Right cardiac atrium (tissue), 5 donors: ENCODE measurements around the gene HBG2. TPM values are rescaled to one million over a fixed set of nuclear protein-coding genes. Genes with fewer than 3 reads are reported as not detected.
A peak's percentile ranks its signal among the peaks of the same experiment; 100 is the strongest.

Source experiments
- ATAC-seq, 2 donors: fragments of 200-7000 bp; cut with Tn5 transposase; one replicate each; pipeline versions ENCODE4 v1.8.0 to v1.9.1; 2020; ENCODE audit warnings: moderate library complexity in 2 of 2, mild to moderate bottlenecking in 1 of 2
- DNase-seq, 3 donors: peaks; one replicate each; pipeline ENCODE4 v3.0.0-alpha.2; 2020
- H3K27ac ChIP-seq: one replicate; pipeline ENCODE4 v1.5.1; 2013; ENCODE audit warnings: mild to moderate bottlenecking, low read length, control low read depth, moderate library complexity
- H3K27me3 ChIP-seq: one replicate; pipeline ENCODE4 v1.6.1; 2013; ENCODE audit not compliant: control insufficient read depth, insufficient read depth
- H3K4me1 ChIP-seq: one replicate; pipeline ENCODE4 v1.6.1; 2013; ENCODE audit warnings: low read length; ENCODE audit not compliant: control insufficient read depth, insufficient read depth
- H3K4me3 ChIP-seq: one replicate; pipeline ENCODE4 v1.5.1; 2013; ENCODE audit warnings: low read length, control low read depth
- H3K9me3 ChIP-seq: one replicate; pipeline ENCODE4 v1.6.1; 2013; ENCODE audit warnings: low read length; ENCODE audit not compliant: control insufficient read depth
- WGBS: extraction: QIAGEN DNeasy Blood & Tissue Kit; methylation state at CpG from one replicate; pipeline ENCODE4 v1.1.7; 2013; 5-methylcytosine and 5-hydroxymethylcytosine counted together
- intact Hi-C, 4 donors: fragments of 100-400 bp; cut with DNase I; formaldehyde crosslinking; loops; one replicate each; pipeline versions ENCODE4 v1.11.0 to v1.14.0; 2022 to 2023
- polyA plus RNA-seq: library from polyadenylated mRNA; stranded (reverse); fragments of 200-250 nt; gene quantifications from one replicate; pipeline ENCODE4 v1.2.3, GENCODE V29; 2013
- total RNA-seq, 4 donors: library from RNA; stranded (reverse); fragmentation: NEBNext Ultra II Directional; extraction: Animal tissue kit (Norgen Biotek cat#: 25700); gene quantifications; one replicate each; pipeline ENCODE4 v1.2.1, GENCODE V29; 2021
- donor health status: healthy with polysubstance abuse.
- donor health status: DM: no; HTN: yes; CAD: no.
- donor health status: DM: no; HTN: no; CAD: no.
- donor health status: DM: no; HTN: yes; CAD: no; lungs with severe emphysema.
- donor health status: DM: yes; HTN: yes; CAD: no.

The HBG2 gene
- total and polyA plus RNA-seq, 5 donors: 0.27 to 1.1 (median 0.44) TPM; not detected in 2

- Histone ChIP-seq H3K9me3 (no peaks in the 10 kb centered on the region), H3K4me3 (no peak overlapping the region), H3K4me1 (no peaks in the 10 kb centered on the region), H3K27ac (no peak overlapping the region), H3K27me3 (no peaks in the 10 kb centered on the region)
- ATAC-seq (peak; percentile 70 to 92), DNase-seq (peak in 2 of 3 donors; percentile 57 to 64)
- 38% methylated on average over 3 of the region's 3 CpGs for WGBS
- intact Hi-C loops: no loop called here
Measured at GRCh38 chr11:5280582-5281102, 26.1 kb upstream of the HBG2 start.

GRCh38 chr11:5279471-5280090 lies 25.0 kb upstream of the HBG2 start:
- Histone ChIP-seq H3K9me3 (no peaks in the 10 kb centered on the region), H3K4me3 (no peak overlapping the region), H3K27ac (no peak overlapping the region), H3K4me1 (no peaks in the 10 kb centered on the region), H3K27me3 (no peaks in the 10 kb centered on the region)
- intact Hi-C loops: no loop called here
- DNase-seq (no peak), ATAC-seq (no peak)
- 79% methylated on average over 4 of the region's 4 CpGs for WGBS

- no peaks in the 10 kb centered on the region for H3K27me3 ChIP-seq
- DNase-seq: no peak
- no peak for ATAC-seq
- H3K9me3 ChIP-seq: no peaks in the 10 kb centered on the region
- H3K4me1 ChIP-seq: no peaks in the 10 kb centered on the region
- intact Hi-C loops: no loop called here
- H3K4me3 ChIP-seq: no peak overlapping the region
- 81% methylated on average over 1 of the region's 1 CpG for WGBS
- H3K27ac ChIP-seq: no peak overlapping the region
Measured at GRCh38 chr11:5277807-5278382, 23.3 kb upstream of the HBG2 start.

- Histone ChIP-seq H3K27ac (no peak overlapping the region), H3K4me3 (no peak overlapping the region), H3K4me1 (no peaks in the 10 kb centered on the region), H3K9me3 (no peaks in the 10 kb centered on the region), H3K27me3 (no peaks in the 10 kb centered on the region)
- ATAC-seq (no peak), DNase-seq (no peak)
- WGBS: 78% methylated on average over 2 of the region's 2 CpGs
- intact Hi-C loops: no loop called here
Measured at GRCh38 chr11:5276697-5277096, 22.1 kb upstream of the HBG2 start.

GRCh38 chr11:5275369-5276110 lies 21.0 kb upstream of the HBG2 start:
- Histone ChIP-seq H3K4me3 (no peak overlapping the region), H3K4me1 (no peaks in the 10 kb centered on the region), H3K27me3 (no peaks in the 10 kb centered on the region), H3K9me3 (no peaks in the 10 kb centered on the region), H3K27ac (no peak overlapping the region)
- WGBS: 55% methylated on average over 6 of the region's 6 CpGs
- intact Hi-C loops: no loop called here
- no peak for ATAC-seq
- DNase-seq: no peak

- intact Hi-C loops: no loop called here
- no peaks in the 10 kb centered on the region for H3K4me1 ChIP-seq
- H3K27ac ChIP-seq: no peak overlapping the region
- DNase-seq (no peak), ATAC-seq (no peak)
- H3K9me3 ChIP-seq: no peaks in the 10 kb centered on the region
- no peak overlapping the region for H3K4me3 ChIP-seq
- H3K27me3 ChIP-seq: no peaks in the 10 kb centered on the region
- 61% methylated on average over 5 of the region's 5 CpGs for WGBS
Measured at GRCh38 chr11:5274395-5274794, 19.8 kb upstream of the HBG2 start.

GRCh38 chr11:5272395-5273017 lies 17.9 kb upstream of the HBG2 start:
- no peaks in the 10 kb centered on the region for H3K4me1 ChIP-seq

GRCh38 chr11:5269715-5270147 lies 15.2 kb upstream of the HBG2 start, which contains the start of gene HBE1:
Gene HBE1, minus strand, starts transcription at chr11:5269945. Its CDS starts 55 bp downstream, at chr11:5269890.
- intact Hi-C loops: no loop called here
- WGBS: 38% methylated on average over 4 of the region's 4 CpGs

More at GRCh38 chr11:5272395-5273017, 17.9 kb upstream of the HBG2 start:
- DNase-seq (no peak), ATAC-seq (no peak)
- H3K9me3 ChIP-seq: no peaks in the 10 kb centered on the region
- no peak overlapping the region for H3K4me3 ChIP-seq
- 58% methylated on average over 4 of the region's 4 CpGs for WGBS
- H3K27ac ChIP-seq: no peak overlapping the region
- intact Hi-C loops: no loop called here
- H3K27me3 ChIP-seq: no peaks in the 10 kb centered on the region

GRCh38 chr11:5267033-5267563 lies 12.5 kb upstream of the HBG2 start:
- ATAC-seq: no peak

More at GRCh38 chr11:5269715-5270147, 15.2 kb upstream of the HBG2 start, which contains the start of gene HBE1:
- DNase-seq (no peak), ATAC-seq (no peak)
- Histone ChIP-seq H3K27me3 (no peaks in the 10 kb centered on the region), H3K4me1 (no peaks in the 10 kb centered on the region), H3K27ac (no peak within 1 kb of the TSS), H3K9me3 (no peaks in the 10 kb centered on the region), H3K4me3 (no peak within 1 kb of the TSS)

GRCh38 chr11:5266609-5267008 lies 12.0 kb upstream of the HBG2 start:
- no peak for ATAC-seq
- no peak overlapping the region for H3K27ac ChIP-seq

More at GRCh38 chr11:5267033-5267563, 12.5 kb upstream of the HBG2 start:
- Histone ChIP-seq H3K4me1 (no peaks in the 10 kb centered on the region), H3K27me3 (no peaks in the 10 kb centered on the region), H3K4me3 (no peak overlapping the region), H3K27ac (no peak overlapping the region), H3K9me3 (no peaks in the 10 kb centered on the region)
- 56% methylated on average over 2 of the region's 2 CpGs for WGBS
- intact Hi-C loops: no loop called here
- no peak for DNase-seq

More at GRCh38 chr11:5266609-5267008, 12.0 kb upstream of the HBG2 start:
- intact Hi-C loops: no loop called here
- Histone ChIP-seq H3K4me1 (no peaks in the 10 kb centered on the region), H3K4me3 (no peak overlapping the region), H3K9me3 (no peaks in the 10 kb centered on the region), H3K27me3 (no peaks in the 10 kb centered on the region)
- DNase-seq: no peak
